GM21390 (cell line): Measurements from ENCODE around the gene DVL1.

Source experiments
- ATAC-seq: cut with Tn5 transposase; IDR thresholded peaks from one replicate; pipeline ENCODE4 v1.9.1; 2021; ENCODE audit not compliant: unreplicated experiment

Gene DVL1

GRCh38 chr1:1342061-1342562 lies 7.1 kb downstream of the DVL1 start:
- no peak for ATAC-seq

GRCh38 chr1:1341549-1342021 lies 7.6 kb downstream of the DVL1 start:
- ATAC-seq: no peak

GRCh38 chr1:1340791-1341548 lies 8.2 kb downstream of the DVL1 start:
- ATAC-seq: no peak

DNA sequence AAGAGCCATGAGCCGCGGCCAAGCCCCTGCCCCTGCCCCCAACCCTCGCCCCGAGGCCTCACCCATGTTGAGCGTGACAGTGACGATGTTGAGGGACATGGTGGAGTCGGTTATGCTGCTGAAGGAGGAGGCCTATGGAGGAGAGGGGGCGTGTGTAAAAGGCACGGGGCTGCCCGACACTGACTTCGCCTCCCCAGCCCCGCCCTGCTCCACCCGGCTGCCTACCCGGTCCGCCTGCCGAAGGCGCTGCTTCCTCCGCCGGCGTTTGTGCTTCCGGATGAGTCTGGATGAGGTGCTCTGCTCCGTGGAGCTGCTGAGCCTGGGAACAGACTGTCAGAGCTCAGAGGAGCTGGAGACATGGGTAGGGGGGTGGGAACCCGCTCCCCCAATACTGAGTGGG lies 9.0 kb downstream of the DVL1 start:
- ATAC-seq: no peak

DNA sequence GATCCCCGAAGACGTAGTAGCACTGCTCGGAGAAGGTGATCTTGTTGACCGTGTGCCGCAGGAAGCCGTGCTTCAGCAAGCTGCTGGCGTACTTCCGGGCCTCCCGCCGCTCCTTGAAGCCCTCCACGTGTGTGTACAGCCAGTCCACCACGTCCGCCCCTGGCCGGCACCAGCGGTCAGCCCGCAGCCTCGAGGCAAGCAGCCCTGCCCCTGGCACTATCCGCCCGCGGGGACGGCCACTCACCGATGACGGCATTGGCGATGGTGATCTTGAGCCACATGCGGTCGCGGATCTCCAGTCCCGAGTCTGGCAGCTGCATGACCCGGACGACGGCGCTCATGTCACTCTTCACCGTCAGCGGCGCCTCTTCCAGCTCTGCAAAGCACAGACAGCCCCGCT lies 10.9 kb downstream of the DVL1 start:
- no peak for ATAC-seq

GRCh38 chr1:1337793-1338147 lies 11.4 kb downstream of the DVL1 start:
- ATAC-seq: no peak

- no peak for ATAC-seq
Observed at GRCh38 chr1:1336931-1337792, 12.1 kb downstream of the DVL1 start.

DNA sequence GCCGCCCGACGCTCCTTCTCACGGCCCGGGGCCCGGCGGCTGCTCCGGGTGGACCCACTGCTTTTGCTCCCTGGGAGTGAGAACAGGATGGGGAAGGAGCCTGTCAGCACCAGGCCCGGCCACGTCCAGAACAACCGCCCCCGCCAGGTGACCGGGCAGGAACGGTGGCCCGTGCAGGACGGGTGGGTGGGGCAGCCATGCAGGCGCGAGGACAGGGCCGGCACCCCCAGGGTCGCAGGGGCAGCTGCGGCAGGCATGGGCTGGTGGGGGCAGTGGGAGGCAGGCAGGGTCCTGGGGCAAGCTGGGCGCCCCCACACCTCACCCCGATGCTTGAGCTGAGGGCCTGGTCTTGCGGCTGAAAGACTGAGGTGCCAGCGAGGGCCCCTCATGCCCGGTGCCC lies 12.8 kb downstream of the DVL1 start:
- no peak for ATAC-seq

DNA sequence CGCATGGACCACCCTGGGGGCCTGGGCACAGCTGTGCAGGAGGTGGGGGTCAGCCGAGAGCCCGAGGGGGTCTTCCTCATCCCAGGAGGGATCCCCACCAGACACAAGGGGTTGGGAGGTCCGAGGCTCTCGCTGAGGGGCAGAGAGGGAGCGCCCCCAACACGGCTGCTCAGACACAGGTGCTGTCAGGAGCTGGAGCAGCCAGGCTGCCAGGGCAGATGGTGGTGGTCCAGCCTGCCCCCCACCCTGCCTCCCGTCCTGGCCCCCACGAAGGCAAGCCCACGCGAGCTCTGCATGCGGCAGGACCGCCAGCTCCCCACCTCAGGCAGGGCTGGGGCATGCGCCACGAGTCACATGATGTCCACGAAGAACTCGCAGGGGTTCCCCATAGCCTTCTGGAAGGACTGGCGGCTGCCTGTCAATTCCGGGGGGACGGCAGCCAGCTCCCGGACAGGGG lies 13.4 kb downstream of the DVL1 start:
- ATAC-seq: no peak

DNA sequence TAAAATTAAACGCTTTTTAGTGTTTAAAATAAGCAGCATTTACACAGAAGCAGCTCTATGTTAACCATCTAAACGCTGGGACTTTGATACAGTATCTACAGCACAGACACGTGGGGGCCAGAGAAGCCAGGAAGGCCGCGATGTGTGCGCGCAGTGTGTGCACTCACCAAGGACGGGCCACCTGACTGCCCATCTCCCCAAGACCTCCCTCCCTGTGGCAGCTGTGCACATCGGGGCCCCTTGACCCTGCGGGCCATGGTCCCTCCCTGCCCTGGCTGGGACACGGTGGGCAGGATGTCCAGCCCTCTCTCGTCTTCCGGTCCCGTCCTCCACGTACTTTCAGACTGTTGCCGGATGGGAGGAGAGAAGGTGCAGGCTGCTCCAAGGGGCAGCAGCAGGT lies 13.9 kb downstream of the DVL1 start:
- ATAC-seq: no peak

- no peak for ATAC-seq
Observed at GRCh38 chr1:1334835-1335234, 14.4 kb downstream of the DVL1 start.

GRCh38 chr1:1333551-1334241 lies 15.5 kb downstream of the DVL1 start:
- ATAC-seq: no peak

GRCh38 chr1:1332774-1333480 lies 16.3 kb downstream of the DVL1 start:
- no peak for ATAC-seq

GRCh38 chr1:1332031-1332755 lies 17.0 kb downstream of the DVL1 start:
- no peak for ATAC-seq

GRCh38 chr1:1331068-1331965 lies 17.9 kb downstream of the DVL1 start, which contains the start of gene TAS1R3:
Gene TAS1R3, plus strand, starts transcription at chr1:1331280. Its CDS starts 66 bp downstream, at chr1:1331346.
- ATAC-seq: no peak

DNA sequence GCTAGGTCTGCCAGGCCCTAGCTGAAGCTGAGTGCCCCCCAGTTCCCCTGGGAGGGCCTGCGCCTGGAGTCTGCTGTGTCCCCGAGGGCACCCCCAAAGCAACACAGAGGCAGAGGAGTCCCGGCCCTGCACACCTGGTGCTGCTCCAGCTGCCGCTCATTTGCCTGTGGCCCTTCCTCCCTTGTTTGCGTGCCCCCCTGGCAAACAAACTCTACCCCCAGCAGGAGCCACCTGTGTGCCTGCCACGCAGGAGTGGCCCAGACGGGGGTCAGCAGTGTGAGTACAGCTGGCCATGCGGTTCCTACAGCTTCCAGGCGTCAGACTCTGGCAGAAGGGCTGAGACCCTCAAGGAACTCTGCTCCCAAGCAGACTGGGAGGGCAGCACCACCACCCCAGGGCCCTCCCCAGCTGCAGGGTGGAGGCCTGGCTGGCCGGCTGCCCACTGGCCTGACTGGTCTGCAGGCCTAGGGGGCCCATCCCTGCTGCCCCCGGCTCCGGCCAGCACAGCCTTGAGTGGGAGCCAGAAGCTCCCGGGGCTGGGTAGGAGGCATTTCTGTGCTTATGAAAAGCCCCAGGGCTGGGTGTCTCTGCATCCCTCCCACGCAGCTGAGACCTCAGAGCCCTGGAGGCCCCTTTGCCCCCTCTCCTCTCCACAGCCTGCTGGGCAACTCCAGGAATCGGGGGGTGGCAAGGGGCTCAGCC lies 18.7 kb downstream of the DVL1 start:
- no peak for ATAC-seq

DNA sequence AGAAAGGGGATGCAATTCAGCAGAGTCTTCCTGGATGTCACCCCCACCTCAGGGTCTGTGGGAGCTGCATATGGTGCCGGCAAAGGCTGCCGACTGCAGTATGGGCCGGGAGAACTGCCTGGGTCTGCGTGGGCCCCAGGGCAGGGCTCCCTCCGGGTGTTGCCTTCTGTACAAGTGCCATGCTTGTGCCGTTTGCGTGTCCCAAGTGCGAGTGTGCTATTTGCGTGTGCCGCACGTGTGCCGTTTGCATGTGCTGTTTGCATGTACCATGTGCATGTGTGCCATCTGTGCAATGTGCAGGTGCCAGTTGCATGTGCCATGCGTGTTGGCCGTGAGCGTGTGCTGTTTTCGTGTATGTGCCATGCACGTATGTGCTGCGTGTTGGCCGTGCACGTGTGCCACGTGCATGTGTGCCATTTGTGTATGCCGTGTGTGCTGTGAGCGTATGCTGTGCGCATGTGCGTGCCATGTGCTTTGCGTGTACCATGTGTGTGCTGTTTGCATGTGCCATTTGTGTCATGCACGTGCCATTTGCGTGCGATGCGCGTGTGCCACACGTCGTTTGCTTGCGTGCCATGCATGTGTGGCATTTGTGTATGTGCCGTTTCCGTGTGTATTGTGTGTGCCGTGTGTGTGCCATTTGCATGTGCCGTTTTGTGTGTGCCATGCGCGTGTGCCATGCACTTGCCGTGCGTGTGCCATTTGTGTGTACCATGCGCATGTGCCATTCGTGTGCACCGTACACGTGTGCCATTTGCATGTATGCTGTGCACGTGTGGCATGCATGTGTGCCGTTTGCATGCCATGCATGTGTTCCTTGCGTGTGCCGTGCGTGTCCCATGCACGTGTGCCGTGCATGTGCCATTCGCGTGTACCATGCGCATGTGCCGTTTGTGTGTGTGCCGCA lies 19.7 kb downstream of the DVL1 start:
- no peak for ATAC-seq
